Bronchial epithelial cell (primary cell): ENCODE measurements around the gene TMEM176A. TPM values are rescaled to one million over a fixed set of nuclear protein-coding genes. Genes with fewer than 3 reads are reported as not detected.
"Not testable (repeated sequence)": the region's sequence is repeated elsewhere in the genome, so short reads cannot be mapped to it uniquely, and the experiment has no call there.

ENCODE experiments used
- DNase-seq: peaks from one replicate; pipeline ENCODE4 v3.0.0-alpha.2; 2010; ENCODE audit warnings: low read depth
- FAIRE-seq: peaks from 2 replicates; lab custom pipeline; 2011; peaks lifted over from hg19 to GRCh38; lab: Jason Lieb, UNC
- H3K27me3 ChIP-seq: 2 replicates; pipeline ENCODE4 v1.5.1; 2011; ENCODE audit warnings: low read length; ENCODE audit not compliant: control insufficient read depth, insufficient read depth
- H3K36me3 ChIP-seq: 2 replicates; pipeline ENCODE4 v1.5.1; 2011; ENCODE audit warnings: low read length; ENCODE audit not compliant: control insufficient read depth, insufficient read depth
- H3K4me3 ChIP-seq: 2 replicates; pipeline ENCODE4 v1.5.1; 2011; ENCODE audit warnings: mild to moderate bottlenecking, low read depth, low read length, control low read depth
- CTCF ChIP-seq: IDR thresholded peaks from 2 replicates; pipeline ENCODE4 v1.5.1; 2011; ENCODE audit warnings: mild to moderate bottlenecking, moderate library complexity, low read length, control low read depth, inconsistent platforms; ENCODE audit not compliant: insufficient read depth, severe bottlenecking
- total RNA-seq: library from RNA; depleted of rRNA; stranded (reverse); fragments of >200 nt; gene quantifications from 2 replicates; pipeline ENCODE4 v1.2.1, GENCODE V29; 2014

TMEM176A gene
- total RNA-seq, 1 donor from 2014 or later: 0.79 TPM

- H3K4me3 ChIP-seq: no peak overlapping the region
- peaks cover 12% of the 10 kb centered on the region for H3K27me3 ChIP-seq
- TF ChIP-seq CTCF: no peak
- H3K36me3 ChIP-seq: no peaks in the 10 kb centered on the region
- FAIRE-seq (no peak), DNase-seq (no peak)
Measured at GRCh38 chr7:150805864-150806263, 5.3 kb downstream of the TMEM176A start.

GRCh38 chr7:150806454-150806853, 5.9 kb downstream of the TMEM176A start:
- TF ChIP-seq CTCF: no peak
- FAIRE-seq (no peak), DNase-seq (no peak)
- Histone ChIP-seq H3K36me3 (no peaks in the 10 kb centered on the region), H3K27me3 (peaks cover 7% of the 10 kb centered on the region), H3K4me3 (no peak overlapping the region)

GRCh38 chr7:150806863-150807262, 6.3 kb downstream of the TMEM176A start:
- no peak for TF ChIP-seq CTCF
- no peaks in the 10 kb centered on the region for H3K36me3 ChIP-seq
- FAIRE-seq (no peak), DNase-seq (no peak)
- H3K27me3 ChIP-seq: peaks cover 5% of the 10 kb centered on the region
- H3K4me3 ChIP-seq: no peak overlapping the region

- H3K4me3 ChIP-seq, H3K36me3 ChIP-seq, FAIRE-seq, DNase-seq, H3K27me3 ChIP-seq: not testable (repeated sequence)
Measured at GRCh38 chr7:150807616-150808438, 7.3 kb downstream of the TMEM176A start.

- H3K27me3 ChIP-seq: no peaks in the 10 kb centered on the region
- FAIRE-seq (no peak), DNase-seq (no peak)
- no peaks in the 10 kb centered on the region for H3K36me3 ChIP-seq
- no peak overlapping the region for H3K4me3 ChIP-seq
- TF ChIP-seq CTCF: no peak
Measured at GRCh38 chr7:150814328-150815001, 13.9 kb downstream of the TMEM176A start.

GRCh38 chr7:150818971-150819370, 18.4 kb downstream of the TMEM176A start:
- Histone ChIP-seq H3K4me3 (no peak overlapping the region), H3K36me3 (no peaks in the 10 kb centered on the region), H3K27me3 (no peaks in the 10 kb centered on the region)
- no peak for DNase-seq
- no peak for TF ChIP-seq CTCF
- FAIRE-seq: no peak
